GM18498 (cell line): ENCODE measurements around the gene PAX8.

ENCODE experiments used
- ATAC-seq: cut with Tn5 transposase; IDR thresholded peaks from one replicate; pipeline ENCODE4 v1.9.1; 2021; ENCODE audit warnings: mild to moderate bottlenecking, moderate library complexity; ENCODE audit not compliant: unreplicated experiment

Gene PAX8

DNA sequence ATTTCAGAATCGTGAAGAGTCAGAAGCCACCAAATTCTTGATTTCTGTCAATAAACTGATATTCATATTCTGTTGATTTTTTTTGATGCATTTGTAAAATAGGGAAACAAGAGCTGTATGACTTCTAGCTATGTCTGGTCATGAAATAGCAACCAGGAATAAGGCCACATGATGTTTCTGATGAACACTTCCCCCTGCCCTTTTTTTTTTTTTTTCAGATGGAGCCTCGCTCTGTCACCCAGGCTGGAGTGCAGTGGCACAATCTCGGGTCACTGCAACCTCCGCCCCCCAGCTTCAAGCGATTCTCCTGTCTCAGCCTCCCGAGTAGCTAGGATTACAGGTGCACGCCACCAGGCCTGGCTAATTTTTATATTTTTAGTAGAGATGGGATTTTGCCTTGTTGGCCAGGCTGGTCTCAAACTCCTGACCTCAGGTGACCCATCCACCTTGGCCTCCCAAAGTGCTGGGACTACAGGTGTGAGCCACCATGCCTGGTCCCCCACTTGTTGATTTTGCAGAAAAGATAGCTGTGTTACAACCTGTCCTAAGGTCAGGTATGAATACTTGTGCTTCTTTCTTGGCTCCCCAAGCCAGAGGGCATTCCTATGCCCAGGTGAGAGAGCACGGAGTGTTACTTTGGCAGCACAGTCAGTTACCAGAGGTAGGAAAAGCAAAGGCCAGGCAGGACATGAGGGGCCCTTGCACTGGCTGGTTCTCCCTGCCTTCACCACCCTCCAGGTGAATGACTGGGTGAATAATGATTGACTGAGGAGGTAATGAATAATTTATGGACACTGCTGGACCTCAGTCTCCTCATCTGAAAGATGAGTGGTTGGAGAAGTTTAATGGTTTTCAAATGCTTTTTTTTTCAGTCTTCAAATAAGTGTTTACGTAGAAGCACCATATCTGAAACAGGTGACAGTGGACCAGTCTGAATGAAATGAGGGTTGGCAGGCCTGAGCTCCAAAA is 39.6 kb downstream of the PAX8 start:
- ATAC-seq, result no peak

DNA sequence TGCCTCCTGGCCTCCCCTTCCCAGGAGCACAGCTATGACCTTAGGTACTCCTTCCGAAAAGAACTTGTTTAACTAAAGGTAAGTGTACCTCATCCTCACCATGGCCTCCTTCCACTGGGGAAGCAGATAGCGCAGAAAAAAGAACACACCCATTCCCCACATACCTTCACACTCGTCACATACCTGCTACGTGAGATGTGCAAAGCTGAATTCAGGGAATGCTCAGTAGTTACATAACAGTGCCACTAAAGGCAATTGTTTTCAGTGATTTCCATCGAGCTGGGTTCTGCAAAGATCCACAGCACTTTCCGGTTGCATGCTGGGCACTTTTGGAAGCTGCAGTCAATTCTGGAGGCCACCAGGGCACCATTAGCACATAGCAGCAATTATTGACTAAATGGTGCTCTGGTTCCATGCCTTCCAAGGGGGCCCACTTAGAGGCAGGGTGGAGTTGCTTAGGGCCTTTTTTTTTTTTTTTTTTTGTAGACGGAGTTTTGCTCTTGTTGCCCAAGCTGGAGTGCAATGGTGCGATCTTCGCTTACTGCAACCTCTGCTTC is 41.0 kb downstream of the PAX8 start:
- ATAC-seq, result no peak

DNA sequence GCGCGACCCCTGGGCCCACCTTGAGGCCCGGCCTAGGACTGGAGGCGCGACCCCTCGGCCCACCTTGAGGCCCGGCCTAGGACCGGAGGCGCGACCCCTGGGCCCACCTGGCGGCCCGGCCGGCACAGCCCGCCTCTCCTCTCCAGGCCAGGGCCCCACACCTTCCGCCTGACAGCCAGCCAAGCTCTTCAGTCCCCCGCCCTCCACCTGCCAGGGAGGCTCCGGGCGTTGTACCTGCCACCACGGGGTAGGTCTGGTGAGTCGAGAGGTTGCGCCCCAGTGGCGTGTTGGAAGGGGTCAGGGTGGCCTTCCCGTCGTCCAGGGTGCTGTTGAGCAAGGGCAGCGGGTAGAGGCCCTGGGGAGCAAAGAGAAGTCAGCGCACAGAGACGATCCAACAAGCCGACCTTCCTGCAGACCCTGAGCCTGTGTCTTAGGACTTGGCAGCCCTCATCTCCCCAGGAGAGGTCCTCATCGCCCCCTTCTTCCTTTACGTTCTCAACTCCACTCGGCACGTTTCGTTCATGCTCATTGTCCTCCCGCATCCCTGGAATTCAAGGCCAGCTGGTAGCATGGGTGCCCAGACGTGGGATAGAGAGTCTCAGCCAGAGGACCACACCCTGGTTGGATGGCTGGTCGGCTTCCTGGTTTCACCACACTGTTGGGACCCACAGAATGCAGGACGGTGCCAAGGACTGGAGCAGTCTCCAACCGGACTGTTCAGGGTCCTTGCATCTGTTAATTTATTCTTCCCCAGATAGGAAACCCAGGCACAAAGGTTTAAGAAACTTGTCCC is 42.2 kb downstream of the PAX8 start:
- no peak for ATAC-seq

DNA sequence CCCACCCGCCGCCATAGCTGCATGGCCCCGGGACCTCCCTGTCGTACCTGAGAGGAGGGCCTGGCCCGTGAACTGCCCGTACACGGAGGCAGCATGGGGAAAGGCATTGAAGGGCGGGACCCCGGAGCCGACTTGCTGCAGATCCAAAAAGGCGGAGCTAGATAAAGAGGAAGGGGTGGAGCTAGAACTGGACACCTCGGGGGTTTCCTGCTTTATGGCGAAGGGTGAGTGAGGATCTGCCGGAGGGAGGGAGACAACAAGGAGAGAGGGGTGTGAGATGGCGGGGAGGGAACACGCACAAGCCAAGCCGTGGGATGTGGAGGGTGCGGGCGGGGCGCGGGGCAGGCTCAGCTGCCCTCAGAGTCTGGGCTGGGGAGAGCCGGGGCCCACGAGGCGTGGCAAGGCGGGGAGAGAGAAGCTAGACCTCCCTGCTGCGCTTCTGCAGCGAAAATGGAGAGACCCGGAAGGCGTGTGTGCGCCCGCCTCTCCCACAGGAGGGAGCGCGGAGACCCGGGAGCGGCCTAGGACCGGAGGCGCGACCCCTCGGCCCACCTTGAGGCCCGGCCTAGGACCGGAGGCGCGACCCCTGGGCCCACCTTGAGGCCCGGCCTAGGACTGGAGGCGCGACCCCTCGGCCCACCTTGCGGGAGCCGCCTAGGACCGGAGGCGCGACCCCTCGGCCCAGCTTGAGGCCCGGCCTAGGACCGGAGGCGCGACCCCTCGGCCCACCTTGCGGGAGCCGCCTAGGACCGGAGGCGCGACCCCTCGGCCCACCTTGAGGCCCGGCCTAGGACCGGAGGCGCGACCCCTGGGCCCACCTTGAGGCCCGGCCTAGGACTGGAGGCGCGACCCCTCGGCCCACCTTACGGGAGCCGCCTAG is 43.1 kb downstream of the PAX8 start:
- peak; percentile 77 for ATAC-seq

DNA sequence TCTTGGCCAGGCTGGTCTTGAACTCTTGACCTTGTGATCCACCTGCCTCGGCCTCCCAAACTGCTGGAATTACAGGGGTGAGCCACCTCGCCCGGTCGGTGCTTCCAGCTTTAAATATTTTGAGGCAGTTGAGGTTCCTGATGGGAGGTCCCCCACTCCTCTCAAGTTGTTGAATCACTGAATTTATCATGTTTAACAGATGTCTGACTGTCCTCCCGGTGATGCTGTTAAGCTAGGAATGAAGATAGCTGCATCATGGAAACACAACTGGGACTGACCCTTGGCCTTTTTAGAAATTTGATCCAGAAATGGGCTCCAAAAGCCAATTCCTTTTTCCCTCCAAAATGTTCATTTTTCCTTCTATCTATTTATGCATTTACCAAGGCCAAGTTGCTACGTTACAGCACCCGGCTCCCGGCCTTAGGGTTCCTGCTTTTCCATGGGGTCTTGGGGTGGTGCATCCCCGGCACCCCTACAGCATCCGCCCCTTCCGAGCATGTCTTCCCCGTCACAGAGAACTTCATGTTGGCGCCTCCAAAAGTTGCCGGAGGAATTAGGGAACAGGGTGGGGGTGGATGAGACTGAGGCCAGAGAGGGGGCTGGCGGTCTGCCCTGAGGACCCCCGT is 43.9 kb downstream of the PAX8 start:
- peak; percentile 17 for ATAC-seq

DNA sequence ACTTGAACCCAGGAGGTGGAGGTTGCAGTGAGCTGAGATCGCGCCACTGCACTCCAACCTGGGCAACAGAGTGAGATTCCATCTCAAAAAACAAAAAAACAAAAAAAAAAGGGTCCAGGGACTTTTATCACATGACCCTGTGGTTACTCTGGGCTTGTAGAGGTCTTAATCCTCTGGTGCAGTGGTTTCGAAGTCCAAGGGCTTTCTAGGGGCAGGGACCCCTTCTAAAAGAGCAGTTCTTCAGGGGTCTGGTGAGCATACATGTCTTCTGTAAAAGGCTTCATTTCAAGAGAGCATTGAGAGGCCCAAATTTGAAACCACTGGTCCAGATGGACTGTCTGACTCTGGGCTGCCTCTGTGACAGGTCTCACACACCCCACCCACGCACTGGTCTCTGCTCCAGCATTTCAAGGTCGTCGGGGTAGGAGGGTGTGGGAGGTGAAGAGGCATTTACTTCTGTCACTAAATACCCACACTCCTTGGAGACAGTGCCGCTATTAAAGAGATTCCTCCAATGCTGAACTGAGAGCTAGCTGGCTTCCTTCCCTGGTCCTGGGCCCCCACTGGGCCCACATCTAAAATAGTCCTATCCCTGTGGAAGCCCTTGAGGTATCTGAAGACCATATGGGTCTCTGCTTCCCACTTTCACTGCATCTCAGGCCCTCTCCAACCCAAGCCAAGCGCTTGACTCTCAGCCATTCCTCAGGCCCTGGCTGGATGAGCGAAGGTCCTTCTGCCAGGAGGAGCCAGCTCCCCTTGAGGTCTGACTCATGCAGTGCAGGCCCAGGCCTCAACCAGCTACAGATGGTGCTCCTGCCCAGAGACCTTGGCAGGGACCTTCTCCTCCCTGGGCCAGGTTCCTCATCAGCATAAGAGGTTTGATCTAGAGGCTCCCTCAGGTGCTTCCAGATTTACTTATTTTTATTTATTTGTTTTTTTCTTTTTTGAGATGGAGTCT is 44.8 kb downstream of the PAX8 start:
- ATAC-seq, result no peak

DNA sequence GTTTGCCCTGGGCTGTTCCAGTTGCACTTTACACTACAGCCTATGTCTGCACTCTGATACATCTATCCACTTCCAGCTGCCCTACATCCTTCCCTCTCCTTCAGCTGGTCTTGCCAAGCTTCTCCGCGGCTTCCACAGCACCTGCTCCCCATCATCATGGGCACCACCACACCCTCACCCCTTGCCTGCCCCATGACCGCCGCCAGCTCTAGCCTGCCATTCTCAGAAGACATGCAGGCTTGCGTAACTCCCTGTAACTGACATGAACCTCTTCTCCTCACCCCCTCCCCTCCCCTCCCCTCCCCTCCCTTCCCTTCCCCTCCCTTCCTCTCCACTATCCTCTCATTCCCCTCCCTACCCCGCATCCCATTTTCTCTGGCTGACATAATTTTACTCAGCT is 46.0 kb downstream of the PAX8 start:
- ATAC-seq, result no peak

DNA sequence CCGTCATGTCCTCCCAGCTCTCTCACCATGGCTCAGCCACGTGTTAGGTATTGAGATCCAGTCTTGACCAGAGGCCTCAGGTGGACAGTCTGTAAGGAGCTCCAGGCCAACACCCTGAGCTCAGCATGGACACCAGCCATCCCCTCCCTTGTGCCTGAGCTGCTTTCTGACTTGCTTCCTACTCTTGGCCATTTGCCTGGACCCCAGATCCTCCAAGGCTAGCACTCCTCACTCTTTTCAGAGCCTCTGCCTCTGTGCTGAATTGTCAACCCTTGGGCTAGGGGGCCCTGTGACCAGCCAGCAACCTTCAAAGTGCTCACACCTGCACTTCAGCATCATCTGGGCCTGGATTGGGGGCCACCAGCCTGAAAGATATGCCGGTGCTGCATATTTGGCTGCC is 46.6 kb downstream of the PAX8 start:
- ATAC-seq, result no peak

DNA sequence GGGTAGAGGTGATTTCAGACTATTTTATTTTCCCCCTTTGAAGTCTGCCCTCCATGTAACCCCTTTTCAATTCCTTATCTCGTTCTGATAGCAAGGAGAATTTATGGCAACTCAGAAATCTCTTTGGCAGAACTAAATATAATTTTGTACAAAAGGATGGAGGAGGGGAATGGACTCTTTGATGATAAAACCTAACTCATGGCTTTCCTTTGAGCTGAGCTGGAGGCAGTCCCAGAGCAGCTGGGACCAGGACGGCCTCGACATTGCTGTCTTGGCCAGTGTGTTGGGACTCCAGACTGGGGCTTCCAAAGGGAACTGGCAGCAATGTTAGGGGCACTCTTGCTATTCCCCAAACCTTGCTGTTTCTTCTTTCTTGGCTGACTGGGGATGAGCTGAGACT is 47.7 kb downstream of the PAX8 start:
- no peak for ATAC-seq

DNA sequence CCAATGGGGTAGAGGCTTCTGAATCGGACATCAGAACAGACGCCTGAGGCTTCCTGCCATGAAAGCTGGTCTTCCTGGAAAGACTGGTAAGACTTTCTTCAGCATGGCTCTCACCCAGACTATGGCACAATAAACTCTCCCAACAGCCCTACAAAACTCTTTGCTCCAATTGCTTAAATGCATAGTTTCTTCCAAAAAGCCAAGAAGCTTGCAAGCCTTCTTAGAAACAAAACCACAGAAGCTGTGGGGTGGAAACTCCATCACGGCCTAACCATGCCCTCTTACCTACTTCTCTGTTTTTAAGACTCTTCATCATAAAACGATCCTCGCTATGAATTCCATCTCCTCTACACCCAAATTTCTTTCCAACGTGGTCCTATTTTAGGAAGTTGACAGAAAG is 48.2 kb downstream of the PAX8 start:
- ATAC-seq, result no peak

DNA sequence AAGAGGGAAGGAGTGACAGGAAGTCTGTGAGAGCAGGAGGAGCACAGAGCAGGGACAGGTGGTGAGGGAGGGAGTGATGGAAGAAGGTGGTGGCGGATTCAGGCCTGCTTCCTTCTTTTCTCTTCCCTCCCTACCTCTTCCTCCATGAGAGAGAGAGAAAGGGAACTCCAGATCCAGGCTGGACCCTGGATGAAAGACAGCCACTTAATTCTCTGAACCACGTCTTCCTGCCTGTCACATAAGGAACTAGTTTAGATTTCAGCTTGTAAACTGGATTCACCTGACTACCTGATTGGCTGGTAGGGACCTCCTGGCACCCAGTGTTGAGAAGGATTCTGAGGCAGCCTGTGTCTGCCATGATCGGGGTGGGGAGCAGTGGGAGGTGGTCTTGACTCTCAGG is 48.9 kb downstream of the PAX8 start:
- no peak for ATAC-seq

DNA sequence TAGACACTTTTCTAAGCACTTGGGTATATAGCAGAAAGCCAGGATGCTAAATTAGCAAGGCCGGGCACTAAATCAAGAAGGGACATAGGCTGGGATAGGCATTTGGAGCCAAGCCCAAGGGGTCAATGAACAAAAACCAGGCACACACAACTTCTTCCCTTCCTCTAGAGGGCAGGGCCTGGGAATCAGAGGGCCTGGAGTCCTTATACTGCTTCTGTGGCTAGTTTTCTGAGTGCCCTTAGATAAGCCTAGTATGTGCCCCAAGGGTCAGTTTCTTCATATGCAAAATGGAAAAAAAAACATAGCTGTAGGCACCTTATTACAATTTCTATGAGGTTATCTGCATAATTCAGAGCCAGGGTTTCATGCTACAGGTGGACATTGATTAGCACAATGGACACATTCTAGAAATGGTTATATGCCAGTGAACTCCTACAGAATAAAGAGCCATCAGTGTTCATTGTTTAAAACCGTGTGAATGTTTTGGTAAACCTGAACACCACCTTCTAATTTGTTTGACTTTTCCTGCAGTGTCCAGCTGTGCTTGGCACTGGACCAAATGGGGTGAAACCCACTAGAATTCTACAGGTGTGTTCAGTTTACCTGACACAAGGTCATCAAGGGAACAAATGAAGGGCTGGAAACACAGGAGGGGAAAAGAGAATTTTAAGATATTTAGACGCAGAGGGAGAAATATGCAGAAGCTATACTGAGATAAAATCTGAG is 49.6 kb downstream of the PAX8 start:
- no peak for ATAC-seq

DNA sequence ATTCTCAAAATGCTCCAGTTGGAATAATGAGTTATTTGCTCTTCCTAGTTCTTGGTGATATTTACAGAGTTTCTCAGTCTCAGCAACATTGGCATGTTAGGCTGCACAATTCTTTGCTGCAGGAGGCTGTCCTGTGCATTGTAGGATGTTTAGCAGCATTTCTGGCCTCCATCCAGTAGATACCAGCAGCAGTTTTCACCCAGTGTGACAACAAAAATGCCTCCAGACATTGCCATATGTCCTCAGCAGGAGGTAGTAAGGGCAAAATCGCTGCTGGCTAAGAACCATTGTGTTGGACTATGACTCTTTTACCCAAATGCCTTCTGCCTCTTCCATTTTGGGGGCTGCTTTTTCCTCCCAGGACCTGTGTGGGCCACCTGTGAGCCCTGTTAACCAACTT is 50.4 kb downstream of the PAX8 start:
- no peak for ATAC-seq

DNA sequence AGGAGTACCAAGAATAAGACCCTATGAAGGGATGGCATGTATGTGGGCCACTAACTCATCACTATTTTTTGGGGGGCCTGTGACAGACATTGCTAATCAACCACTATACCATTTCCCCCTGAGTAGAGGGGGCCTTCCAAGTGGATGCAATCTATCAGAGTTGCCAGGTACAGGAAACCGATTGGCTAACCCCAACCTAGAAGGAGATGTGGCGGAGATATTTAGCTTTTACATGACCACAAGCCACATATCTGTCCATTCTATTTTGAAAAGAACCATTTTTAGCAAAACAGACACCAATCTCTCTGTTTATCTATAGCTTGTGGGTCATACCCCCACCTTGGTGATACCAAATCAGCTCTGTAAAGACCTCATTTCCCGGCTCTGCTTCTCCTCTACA is 51.0 kb downstream of the PAX8 start:
- no peak for ATAC-seq

DNA sequence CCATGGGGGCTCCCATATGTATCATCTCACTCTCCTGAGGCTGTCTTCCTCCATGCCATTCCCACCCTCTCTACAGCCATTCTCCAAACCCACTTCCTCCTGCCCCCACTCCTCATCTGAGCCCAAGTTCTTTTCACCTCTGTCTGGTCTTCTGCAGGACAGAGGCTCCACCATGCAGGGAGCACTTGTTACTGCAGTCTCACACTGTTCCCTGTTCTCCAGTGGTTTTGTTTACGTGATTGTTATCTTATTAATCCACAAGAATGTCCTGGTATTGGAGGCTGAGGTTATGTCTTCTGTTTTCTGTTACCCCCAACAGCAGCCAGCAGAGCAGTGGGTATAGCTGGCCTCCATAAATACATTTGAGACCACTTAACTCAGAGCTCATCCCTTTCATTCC is 51.4 kb downstream of the PAX8 start:
- ATAC-seq, result no peak

DNA sequence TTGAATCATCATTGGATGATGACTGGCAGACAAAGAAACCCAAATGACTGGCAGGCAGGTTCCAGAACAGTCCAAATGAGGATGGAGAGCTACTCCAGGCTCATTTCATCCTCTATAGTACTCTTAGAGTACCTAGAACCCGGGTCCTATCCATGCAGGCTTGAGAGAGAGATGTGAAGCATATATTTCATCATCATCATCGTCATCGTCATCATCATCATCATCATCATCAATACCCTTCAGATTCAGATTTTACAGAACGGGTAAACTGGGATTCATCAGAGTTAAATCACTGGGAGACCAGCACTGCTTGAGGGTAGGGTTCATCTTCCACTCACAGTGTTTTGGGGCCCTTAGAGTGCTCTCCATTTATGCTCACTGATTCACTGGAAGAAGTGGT is 52.3 kb downstream of the PAX8 start:
- ATAC-seq, result no peak

DNA sequence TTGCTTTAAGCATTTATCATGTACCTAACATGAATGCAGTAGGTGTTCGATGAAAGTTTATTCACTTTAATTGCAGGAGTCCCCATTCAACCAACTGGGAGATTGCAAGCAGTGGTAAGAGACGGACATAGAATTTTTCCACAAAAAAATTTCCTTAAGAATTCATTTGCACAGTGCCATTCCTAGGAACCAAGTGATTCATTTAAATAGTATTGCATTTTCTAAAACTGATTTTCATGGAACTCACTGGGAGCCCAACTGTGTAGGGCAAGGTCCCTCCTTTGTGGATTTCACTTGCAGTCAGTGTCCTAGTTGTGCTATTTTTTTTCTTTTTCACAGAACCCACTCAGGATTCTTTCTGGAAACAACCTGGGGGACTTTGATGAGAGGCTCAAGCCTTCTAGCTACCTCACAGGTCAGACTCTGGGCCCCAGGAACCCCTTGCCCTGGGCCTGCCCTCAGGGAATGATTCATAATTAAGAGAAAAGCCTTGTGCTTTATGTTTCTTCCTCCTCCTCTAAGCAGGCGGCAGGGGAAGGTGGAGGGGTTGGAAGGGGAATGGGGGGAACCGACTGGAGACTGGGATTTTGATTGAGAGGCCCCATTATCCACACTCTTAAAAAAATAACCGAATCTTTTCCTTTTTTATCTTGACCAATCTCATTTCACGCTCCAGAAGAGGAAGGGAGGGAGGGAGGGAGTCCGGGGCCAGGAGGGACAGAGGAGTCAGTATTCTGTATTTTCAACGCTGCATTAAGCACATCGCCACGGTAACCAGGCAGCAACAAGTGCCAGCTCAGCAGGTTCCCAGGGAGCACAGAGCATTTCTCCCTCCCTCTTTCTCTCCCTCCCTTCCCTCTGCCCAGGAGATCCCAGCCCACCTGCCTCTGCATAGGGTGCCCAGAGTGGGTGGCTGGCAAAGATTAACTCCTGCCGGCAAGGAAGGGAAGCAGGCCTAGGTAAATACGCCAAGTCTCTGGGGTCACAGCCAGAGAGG is 53.2 kb downstream of the PAX8 start:
- ATAC-seq, result no peak
